BE2C (cell line): ENCODE results near the gene GRK4.

Experiments used
- DNase-seq: peaks from one replicate; pipeline ENCODE4 v3.0.0-alpha.2; 2020
- H3K27me3 ChIP-seq: fragments of 250-450 bp; sonication (Bioruptor Pico); 2 replicates; pipeline ENCODE4 v1.5.1; 2020; ENCODE audit warnings: mild to moderate bottlenecking
- H3K36me3 ChIP-seq: fragments of 250-450 bp; sonication (Bioruptor Pico); 2 replicates; pipeline ENCODE4 v1.5.1; 2020; ENCODE audit warnings: mild to moderate bottlenecking
- H3K4me1 ChIP-seq: fragments of 250-450 bp; sonication (Bioruptor Pico); 2 replicates; pipeline ENCODE4 v1.5.1; 2020
- H3K4me3 ChIP-seq: 2 replicates; pipeline ENCODE4 v1.5.1; 2011; ENCODE audit warnings: low read depth, low read length
- H3K9me3 ChIP-seq: fragments of 250-450 bp; sonication (Bioruptor Pico); 2 replicates; pipeline ENCODE4 v1.5.1; 2020
- CTCF ChIP-seq: IDR thresholded peaks from 2 replicates; pipeline ENCODE4 v1.5.1; 2012; ENCODE audit warnings: mild to moderate bottlenecking, low read depth, low read length

GRK4 gene

GRCh38 chr4:2927016-2927695, 36.2 kb upstream of the GRK4 start:
- no peak for DNase-seq
- Histone ChIP-seq H3K4me1 (no peaks in the 10 kb centered on the region), H3K27me3 (no peaks in the 10 kb centered on the region), H3K9me3 (no peaks in the 10 kb centered on the region), H3K36me3 (peaks cover 52% of the 10 kb centered on the region), H3K4me3 (no peak overlapping the region)
- no peak for TF ChIP-seq CTCF

GRCh38 chr4:2927696-2928075, 35.7 kb upstream of the GRK4 start:
- peaks cover 51% of the 10 kb centered on the region for H3K36me3 ChIP-seq
- no peak for TF ChIP-seq CTCF
- no peaks in the 10 kb centered on the region for H3K27me3 ChIP-seq
- H3K4me3 ChIP-seq, result no peak overlapping the region
- no peaks in the 10 kb centered on the region for H3K9me3 ChIP-seq
- no peak for DNase-seq
- H3K4me1 ChIP-seq, result no peaks in the 10 kb centered on the region

GRCh38 chr4:2928242-2929176, 34.9 kb upstream of the GRK4 start:
- DNase-seq, result no peak
- H3K9me3 ChIP-seq, result no peaks in the 10 kb centered on the region
- H3K27me3 ChIP-seq, result no peaks in the 10 kb centered on the region
- H3K4me3 ChIP-seq, result no peak overlapping the region
- TF ChIP-seq CTCF, result no peak
- no peaks in the 10 kb centered on the region for H3K4me1 ChIP-seq
- peaks cover 50% of the 10 kb centered on the region for H3K36me3 ChIP-seq

- Histone ChIP-seq H3K36me3 (peaks cover 46% of the 10 kb centered on the region), H3K27me3 (no peaks in the 10 kb centered on the region), H3K4me3 (no peak overlapping the region), H3K4me1 (no peaks in the 10 kb centered on the region), H3K9me3 (no peaks in the 10 kb centered on the region)
- no peak for DNase-seq
- no peak for TF ChIP-seq CTCF
Observed at GRCh38 chr4:2929469-2929868, 33.9 kb upstream of the GRK4 start.

DNA sequence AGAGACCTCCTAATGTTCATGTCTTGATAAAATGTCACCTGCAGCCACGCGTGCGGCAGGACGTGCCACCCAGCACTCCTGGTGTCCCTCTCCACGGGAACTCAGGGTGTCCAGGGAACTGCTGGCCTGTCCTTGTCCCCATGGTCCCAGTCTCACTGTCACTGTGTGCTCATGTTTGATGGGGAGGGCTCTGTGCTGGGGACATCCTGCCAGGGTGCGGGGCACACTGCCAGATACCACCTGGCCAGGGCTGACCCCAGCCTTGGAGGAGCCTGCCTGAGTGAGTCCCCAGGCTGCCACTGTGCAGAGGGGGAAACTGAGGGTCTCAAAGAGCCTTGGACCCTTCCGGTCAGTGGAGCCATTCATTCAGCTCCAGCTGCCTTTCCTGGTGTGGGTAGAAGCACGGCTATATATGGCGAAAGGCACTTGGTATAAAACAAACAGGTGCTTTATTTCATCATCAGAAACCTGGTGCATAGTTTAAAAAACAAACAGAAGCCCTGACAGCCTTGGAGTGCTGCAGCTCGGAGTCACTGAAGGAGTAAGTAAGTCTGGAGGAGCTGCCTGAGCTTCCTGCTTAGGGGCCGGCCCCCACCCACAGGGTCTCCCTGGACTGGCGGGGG, 33.1 kb upstream of the GRK4 start:
- no peaks in the 10 kb centered on the region for H3K4me1 ChIP-seq
- peaks cover 45% of the 10 kb centered on the region for H3K36me3 ChIP-seq
- no peak for DNase-seq

More for the DNA sequence above, 33.1 kb upstream of the GRK4 start:
- no peak for TF ChIP-seq CTCF
- no peak overlapping the region for H3K4me3 ChIP-seq
- H3K27me3 ChIP-seq, result no peaks in the 10 kb centered on the region
- H3K9me3 ChIP-seq, result no peaks in the 10 kb centered on the region
